ENCODE results near the gene SPOCK2.
A peak's percentile ranks its signal among the peaks of the same experiment; 100 is the strongest.
"Not testable (repeated sequence)": the region's sequence is repeated elsewhere in the genome, so short reads cannot be mapped to it uniquely, and the experiment has no call there.

SPOCK2 gene

DNA sequence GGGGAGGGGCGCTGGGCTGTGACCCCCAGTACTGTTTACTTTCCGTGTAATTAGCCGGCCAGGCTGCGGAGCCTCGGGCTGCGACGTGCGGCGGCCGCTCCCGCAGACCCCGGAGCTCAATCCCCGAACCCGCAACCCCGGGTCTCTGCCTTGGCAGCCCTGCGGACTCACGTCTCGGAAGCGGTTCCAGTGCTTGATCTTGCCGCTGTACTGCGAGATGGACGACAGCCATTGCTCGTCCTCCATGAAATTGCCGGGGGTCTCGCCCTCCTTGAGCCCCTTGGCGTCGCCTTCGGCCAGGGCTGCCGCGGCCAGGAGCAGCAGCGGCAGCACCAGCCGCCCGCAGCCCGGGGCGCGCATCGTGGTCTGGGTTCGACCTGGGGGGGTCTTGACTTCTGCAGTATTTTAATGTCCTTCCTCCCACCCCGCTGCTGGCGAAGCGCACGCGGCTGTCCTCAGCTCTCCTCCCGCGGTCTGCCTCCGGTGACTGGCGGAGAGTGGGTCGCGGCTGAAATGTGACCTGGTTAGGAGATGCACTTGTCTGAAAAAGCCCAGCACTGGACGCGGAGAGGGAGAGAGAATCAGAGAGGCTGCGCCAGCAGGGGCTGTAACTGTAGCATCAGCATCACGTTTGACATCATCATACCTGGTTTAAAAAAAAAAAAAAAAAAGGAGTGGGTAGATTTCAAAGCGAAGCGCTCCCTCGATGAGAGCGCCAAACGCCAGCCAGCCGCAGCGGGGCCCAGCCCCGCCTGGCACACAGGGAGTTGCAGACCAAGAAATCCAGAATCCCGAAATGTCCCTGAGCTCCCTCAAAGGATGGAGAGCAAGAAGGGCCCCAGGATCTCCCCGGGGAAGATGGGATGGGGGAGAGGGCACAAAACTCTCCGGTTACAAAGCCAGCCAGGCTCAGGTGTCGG is at the start of gene SPOCK2:
SPOCK2 (minus strand) TSS at position 583 of the 920 bp plus-strand sequence; CDS start at position 360, 223 bp downstream.
- peak in 5 of 14 donors; percentile 43 to 91 (median 57) for DNase-seq

GRCh38 chr10:72137583-72137982 is 49.2 kb upstream of the SPOCK2 start:
- DNase-seq, result no peak

- DNase-seq, result not testable (repeated sequence)
These were observed 47.9 kb upstream of the SPOCK2 start for GRCh38 chr10:72136225-72136624.

DNA sequence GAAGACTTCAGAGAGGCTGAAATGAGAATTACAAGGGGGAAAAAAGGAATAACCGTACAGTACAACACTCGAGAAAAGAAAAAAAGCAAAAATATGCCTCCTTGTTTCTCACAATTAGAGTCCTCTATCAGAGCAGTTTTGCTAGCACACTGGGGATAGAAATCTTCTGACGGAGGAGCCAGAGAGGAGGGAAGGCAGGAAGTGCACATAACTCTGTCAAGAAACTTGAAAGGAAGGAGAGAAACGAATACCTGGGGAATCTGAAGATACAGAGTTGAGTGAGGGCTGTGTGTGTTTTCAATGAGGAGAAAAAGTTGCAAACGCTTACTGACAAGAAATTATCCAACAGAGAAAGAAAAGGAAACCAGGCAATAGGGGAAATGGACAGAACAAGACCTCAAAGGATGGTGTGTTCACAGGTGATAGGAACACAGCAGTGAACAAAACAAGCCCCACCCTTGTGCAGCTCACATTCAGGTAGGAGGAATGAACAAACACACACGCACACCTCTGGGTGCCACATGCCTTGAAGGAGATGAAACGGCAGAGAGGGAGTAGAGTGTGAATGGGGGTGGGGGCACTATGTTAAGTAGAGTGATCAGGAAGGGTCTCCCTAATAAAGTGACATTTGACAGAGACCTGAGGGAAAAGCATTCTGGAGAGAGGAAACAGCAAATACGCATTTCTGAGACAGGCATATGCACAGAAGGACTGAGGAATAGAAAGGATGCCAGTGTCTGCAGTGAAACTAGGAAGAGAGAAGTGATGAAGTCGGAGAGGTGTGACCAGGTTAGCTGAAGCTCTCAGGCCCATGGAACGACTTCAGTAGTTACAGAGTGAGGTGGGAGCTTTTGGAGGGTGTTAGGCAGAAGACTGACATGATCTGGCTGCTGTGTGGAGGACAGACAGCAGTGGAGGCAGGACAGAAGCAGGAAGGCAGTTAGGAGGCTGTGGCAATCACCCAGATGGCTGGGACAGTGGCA is 46.7 kb upstream of the SPOCK2 start:
- DNase-seq, result no peak

- no peak for DNase-seq
These were observed 45.2 kb upstream of the SPOCK2 start for GRCh38 chr10:72133517-72133916.

DNA sequence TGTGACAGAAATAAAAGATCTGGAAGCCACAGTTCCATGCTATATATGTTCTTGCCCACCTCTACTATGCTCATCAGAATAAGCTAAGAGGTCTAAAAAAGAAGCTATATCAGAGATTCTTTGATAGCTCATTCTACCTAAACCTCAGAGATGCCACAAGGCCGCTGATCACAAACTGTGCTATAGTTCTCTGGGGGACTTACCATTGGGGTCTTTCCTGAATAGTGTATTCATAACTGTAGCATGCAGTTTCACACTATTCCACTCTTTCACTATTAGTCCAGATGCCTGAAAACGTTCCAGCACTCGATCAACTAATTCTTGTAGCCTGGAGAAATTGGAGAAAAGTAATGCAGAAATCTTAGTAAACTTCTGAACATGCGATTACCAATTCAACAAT is 44.5 kb upstream of the SPOCK2 start:
- DNase-seq, result no peak

DNA sequence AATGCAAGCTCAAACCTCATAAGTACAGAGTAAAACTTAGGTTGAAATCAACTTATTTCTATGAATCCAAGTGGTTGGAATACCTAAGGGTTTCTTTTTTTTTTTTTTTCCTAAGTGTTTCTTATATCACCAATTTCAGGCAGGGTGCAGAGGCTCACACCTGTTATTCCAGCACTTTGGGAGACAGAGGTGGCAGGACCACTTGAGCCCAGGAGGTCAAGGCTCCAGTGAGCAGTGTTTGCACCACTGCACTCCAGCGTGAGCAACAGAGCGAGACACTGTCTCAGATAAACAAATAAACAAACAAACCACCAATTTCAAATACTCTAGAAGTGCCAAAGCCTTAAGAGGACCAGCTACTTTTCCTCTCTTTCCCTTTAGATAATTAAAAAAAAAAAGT is 39.2 kb upstream of the SPOCK2 start:
- no peak for DNase-seq

GRCh38 chr10:72126872-72127232 is 38.5 kb upstream of the SPOCK2 start:
- DNase-seq, result no peak

DNA sequence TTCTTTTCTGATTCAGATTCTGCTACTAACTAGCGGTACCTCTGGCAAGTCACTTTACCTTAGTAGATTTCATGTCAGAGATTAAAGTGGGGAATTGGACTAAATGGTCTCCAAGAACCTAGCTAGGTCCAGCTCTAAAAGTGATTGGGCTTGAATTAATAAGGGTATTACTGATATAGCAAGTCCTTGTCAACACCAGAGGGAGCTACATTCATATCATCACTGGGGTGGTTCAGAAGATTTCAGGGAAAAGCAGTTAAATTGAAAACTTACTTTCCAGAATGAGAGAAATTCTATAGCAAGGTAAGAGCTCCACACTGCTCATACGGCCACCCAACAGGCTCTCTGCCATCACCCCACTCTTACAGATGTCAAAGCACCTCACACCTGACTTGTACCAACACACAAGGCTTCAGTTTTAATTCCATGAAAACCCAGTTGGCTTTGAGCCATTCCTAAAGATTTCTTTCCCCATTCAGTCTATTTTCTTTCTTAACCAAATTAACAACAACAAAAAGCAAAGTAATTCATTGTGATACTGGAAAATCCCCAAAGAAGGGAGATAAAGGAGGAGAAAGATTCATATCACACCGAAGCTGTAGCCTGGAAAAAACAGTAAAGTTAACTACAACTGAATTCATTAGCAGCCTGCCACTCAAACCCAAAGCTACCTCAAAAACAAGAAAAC is 38.0 kb upstream of the SPOCK2 start:
- no peak for DNase-seq

DNA sequence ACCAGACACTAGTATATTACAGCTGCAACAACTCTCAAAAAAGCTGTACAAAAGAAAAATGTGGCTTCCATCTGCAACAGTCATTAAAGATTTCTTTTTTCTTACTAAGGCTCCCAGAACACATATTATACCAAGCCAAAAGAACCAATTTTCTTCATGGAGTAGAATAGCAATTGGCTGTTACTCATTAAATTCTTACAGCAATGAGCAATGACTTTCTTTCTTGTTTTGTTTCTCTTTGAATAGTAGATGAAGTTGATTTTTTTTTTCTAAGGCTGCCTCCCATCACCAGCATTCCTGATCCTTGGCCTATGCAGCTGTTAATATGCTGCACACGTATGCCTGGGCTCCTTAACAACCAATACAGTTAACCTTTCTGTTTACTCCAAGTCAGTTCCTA is 36.6 kb upstream of the SPOCK2 start:
- DNase-seq, result peak in 1 of 14 donors; percentile 10

DNA sequence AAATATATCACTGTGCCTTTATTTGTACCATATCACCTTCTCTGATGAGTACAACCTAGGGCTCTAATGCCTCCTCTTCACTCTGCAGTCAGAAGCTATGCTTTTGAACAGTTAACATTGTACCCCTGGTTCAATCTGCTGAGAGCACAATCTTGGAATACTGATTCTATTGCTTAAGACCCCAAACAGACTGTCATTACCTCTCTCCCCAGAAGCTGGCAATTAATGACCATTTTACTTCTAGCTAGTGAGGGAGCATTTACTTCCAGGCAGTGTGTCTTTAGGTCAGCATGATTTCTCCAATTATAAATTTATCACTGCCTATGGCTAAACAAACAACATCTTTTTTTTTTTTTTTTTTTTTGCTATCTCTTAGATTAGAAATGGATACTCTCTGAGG is 36.0 kb upstream of the SPOCK2 start:
- no peak for DNase-seq

GRCh38 chr10:72123616-72124015 is 35.3 kb upstream of the SPOCK2 start:
- DNase-seq, result no peak

GRCh38 chr10:72122221-72122620 is 33.9 kb upstream of the SPOCK2 start:
- DNase-seq, result no peak

DNA sequence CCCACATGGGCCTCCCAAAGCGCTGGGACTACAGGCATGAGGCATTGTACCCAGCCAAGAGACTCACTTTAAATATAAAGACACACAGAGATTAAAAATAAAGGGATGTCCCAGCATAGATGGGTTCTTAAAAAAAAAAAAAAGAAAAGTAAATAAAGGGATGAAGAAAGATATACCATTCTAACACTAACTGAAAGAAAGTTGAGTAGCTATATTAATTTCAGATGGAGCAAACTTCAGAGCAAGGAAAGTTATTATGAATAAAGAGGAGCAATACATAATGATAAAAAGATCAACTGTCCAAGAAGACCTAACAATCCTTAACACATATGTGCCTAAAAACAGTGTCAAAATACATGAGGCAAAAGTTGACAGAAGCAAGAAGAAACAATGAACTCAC is 33.0 kb upstream of the SPOCK2 start:
- DNase-seq, result no peak

GRCh38 chr10:72116372-72116771 is 28.0 kb upstream of the SPOCK2 start:
- no peak for DNase-seq

DNA sequence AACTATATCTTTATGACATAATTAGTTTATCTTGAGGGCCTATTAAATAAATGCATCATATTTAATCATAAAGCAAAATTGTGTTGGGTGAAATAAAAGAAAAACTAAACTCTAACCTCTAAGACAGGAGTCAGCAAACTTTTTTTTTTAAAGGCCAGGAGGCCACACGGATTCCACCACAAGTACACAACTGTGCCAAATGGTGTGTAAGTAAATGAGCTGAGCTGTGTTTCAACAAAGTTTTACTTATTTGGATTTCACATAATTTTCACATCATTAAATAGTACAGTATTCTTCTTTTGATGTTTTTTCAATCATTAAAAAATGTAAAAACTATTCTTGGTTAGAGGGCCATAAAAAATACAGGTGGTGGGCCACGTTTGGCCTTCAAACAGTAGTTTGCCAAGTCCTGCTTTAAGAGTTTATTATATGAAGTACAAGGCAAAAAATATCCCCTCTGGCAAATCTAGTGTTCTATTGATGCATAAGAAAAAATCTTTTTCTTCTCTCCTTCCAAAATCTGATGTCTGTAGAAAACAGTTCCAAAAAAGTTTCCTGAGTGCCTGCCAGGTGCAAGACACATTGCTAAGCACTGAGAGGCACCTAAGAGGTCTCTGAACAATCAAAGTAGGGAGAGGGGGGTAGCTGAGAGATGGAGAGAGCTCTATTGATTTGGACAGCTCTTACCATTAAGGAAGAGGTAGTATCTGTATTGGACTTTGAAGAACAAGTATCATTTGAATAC is 26.5 kb upstream of the SPOCK2 start:
- no peak for DNase-seq

DNA sequence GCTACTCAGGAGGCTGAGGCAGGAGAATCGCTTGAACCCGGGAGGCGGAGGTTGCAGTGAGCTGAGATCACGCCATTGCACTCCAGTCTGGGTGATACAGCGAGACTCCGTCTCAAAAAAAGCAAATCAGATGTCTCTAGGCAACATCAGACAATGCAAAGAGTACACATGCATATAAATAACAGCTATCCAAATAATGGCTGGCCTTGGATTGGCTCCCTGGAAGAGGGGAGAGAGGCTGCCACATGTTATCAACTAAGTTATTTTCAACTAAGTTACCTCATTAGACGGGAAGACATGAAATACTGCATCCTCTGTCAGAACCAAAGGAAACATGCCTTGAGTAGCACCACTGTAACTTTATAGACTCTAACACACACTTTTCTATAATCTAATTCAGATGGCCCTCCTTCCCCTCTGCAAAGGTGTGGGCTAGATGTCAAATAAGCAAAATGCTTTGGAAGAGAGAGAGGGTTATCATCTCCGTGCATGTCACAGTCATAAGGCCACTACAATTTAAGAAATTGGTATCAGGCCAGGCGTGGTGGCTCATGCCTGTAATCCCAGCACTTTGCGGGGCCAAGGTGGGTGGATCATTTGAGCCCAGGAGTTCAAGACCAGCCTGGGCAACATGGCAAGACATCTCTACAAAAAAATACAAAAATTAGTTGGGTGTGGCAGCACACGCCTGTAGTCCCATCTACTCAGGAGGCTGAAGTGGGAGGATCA is 22.5 kb upstream of the SPOCK2 start:
- no peak for DNase-seq

GRCh38 chr10:72109636-72110157 is 21.3 kb upstream of the SPOCK2 start:
- no peak for DNase-seq

- DNase-seq, result no peak
These were observed 20.7 kb upstream of the SPOCK2 start for GRCh38 chr10:72108830-72109635.

- DNase-seq, result not testable (repeated sequence)
These were observed 19.6 kb upstream of the SPOCK2 start for GRCh38 chr10:72108004-72108370.

All from C1 segment of cervical spinal cord (tissue), 14 donors.